Measurements from ENCODE around the gene ESYT1. TPM values are rescaled to one million over a fixed set of nuclear protein-coding genes. Genes with fewer than 3 reads are reported as not detected.

Gene ESYT1
- total RNA-seq, 1 donor from 2014 or later = 102 TPM

Other genes with a start within 250 kb of the ESYT1 start
- gene PYM1, start 200.4 kb upstream of the ESYT1 start, total RNA-seq = 38.0 and 42.8 TPM in 2 replicates
- gene DGKA, start 197.1 kb upstream of the ESYT1 start, total RNA-seq = 10.2 and 16.8 TPM in 2 replicates
- gene PMEL, start 162.2 kb upstream of the ESYT1 start, total RNA-seq = 3.7 and 6.3 TPM in 2 replicates
- 62.1 and 66.9 TPM in 2 replicates for gene CDK2, start 161.4 kb upstream of the ESYT1 start, total RNA-seq
- gene RAB5B, start 154.2 kb upstream of the ESYT1 start, total RNA-seq = 111 and 116 TPM in 2 replicates
- 44.8 and 45.6 TPM in 2 replicates for gene SUOX, start 131.0 kb upstream of the ESYT1 start, total RNA-seq
- gene IKZF4, start 107.2 kb upstream of the ESYT1 start, total RNA-seq = 20.6 and 21.0 TPM in 2 replicates
- 30.2 and 39.3 TPM in 2 replicates for gene RPS26, start 86.3 kb upstream of the ESYT1 start, total RNA-seq
- gene ERBB3, start 48.1 kb upstream of the ESYT1 start, total RNA-seq = 206 and 221 TPM in 2 replicates
- gene PA2G4, start 23.7 kb upstream of the ESYT1 start, total RNA-seq = 103 and 106 TPM in 2 replicates
- gene RPL41, start 11.6 kb upstream of the ESYT1 start, total RNA-seq = 3,912 and 3,916 TPM in 2 replicates
- gene ZC3H10, start 10.0 kb upstream of the ESYT1 start, total RNA-seq = 12.0 and 13.8 TPM in 2 replicates
- gene MYL6B, start 24.3 kb downstream of the ESYT1 start, total RNA-seq = 169 and 172 TPM in 2 replicates
- 1,155 and 1,178 TPM in 2 replicates for gene MYL6, start 30.1 kb downstream of the ESYT1 start, total RNA-seq
- 202 and 207 TPM in 2 replicates for gene SMARCC2, start 61.2 kb downstream of the ESYT1 start, total RNA-seq
- gene RNF41, start 93.7 kb downstream of the ESYT1 start, total RNA-seq = 50.0 and 50.8 TPM in 2 replicates
- 37.9 and 40.5 TPM in 2 replicates for gene NABP2, start 96.1 kb downstream of the ESYT1 start, total RNA-seq
- gene SLC39A5, start 101.8 kb downstream of the ESYT1 start, total RNA-seq = 62.9 and 65.2 TPM in 2 replicates
- gene ANKRD52, start 130.1 kb downstream of the ESYT1 start, total RNA-seq = 60.3 and 64.3 TPM in 2 replicates
- gene COQ10A, start 138.7 kb downstream of the ESYT1 start, total RNA-seq = 23.6 and 24.6 TPM in 2 replicates
- 209 and 216 TPM in 2 replicates for gene CS, start 172.1 kb downstream of the ESYT1 start, total RNA-seq
- 225 and 230 TPM in 2 replicates for gene CNPY2, start 187.7 kb downstream of the ESYT1 start, total RNA-seq
- gene PAN2, start 205.7 kb downstream of the ESYT1 start, total RNA-seq = 69.3 and 73.1 TPM in 2 replicates
- gene IL23A, start 210.6 kb downstream of the ESYT1 start, total RNA-seq = 0.67 and 0.89 TPM in 2 replicates
- 158 and 163 TPM in 2 replicates for gene STAT2, start 231.8 kb downstream of the ESYT1 start, total RNA-seq
- not detected in 2 replicates for gene APOF, start 234.6 kb downstream of the ESYT1 start, total RNA-seq